Retinal pigment epithelial cell (primary cell): ENCODE results near the gene KLF7.

ENCODE experiments used
- DNase-seq: peaks from one replicate; pipeline ENCODE4 v3.0.0-alpha.2; 2010; ENCODE audit warnings: low read depth
- H3K4me3 ChIP-seq: 2 replicates; pipeline ENCODE4 v1.5.1; 2011; ENCODE audit warnings: mild to moderate bottlenecking, low read length, control low read depth, moderate library complexity
- TF ChIP-seq, protein P1 (sequence below): conservative IDR thresholded peaks from 2 replicates; pipeline ENCODE4 v1.5.1; 2011; ENCODE audit warnings: low read depth, low read length, control low read depth, inconsistent platforms

KLF7 gene

DNA sequence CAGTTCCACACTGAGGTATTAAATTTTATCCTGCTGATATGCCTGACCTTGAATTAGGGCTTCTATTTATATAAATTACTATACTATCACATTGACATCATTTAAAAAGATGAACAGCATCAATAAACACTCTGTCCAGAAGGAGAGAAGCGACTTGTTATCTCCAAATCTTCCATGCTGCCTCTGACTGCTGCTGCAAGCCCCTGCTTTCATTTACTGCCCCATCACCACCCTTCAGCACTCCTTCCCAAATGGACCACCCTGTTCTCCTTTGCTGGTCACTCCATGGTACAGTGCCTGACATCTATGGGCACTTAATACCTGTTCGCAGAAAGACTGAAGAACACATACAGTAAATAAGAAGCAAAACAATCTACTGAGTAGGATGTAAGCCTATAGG is 48.1 kb downstream of the KLF7 start:
- no peak for DNase-seq
- TF ChIP-seq, protein P1, sequence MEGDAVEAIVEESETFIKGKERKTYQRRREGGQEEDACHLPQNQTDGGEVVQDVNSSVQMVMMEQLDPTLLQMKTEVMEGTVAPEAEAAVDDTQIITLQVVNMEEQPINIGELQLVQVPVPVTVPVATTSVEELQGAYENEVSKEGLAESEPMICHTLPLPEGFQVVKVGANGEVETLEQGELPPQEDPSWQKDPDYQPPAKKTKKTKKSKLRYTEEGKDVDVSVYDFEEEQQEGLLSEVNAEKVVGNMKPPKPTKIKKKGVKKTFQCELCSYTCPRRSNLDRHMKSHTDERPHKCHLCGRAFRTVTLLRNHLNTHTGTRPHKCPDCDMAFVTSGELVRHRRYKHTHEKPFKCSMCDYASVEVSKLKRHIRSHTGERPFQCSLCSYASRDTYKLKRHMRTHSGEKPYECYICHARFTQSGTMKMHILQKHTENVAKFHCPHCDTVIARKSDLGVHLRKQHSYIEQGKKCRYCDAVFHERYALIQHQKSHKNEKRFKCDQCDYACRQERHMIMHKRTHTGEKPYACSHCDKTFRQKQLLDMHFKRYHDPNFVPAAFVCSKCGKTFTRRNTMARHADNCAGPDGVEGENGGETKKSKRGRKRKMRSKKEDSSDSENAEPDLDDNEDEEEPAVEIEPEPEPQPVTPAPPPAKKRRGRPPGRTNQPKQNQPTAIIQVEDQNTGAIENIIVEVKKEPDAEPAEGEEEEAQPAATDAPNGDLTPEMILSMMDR: no peak

DNA sequence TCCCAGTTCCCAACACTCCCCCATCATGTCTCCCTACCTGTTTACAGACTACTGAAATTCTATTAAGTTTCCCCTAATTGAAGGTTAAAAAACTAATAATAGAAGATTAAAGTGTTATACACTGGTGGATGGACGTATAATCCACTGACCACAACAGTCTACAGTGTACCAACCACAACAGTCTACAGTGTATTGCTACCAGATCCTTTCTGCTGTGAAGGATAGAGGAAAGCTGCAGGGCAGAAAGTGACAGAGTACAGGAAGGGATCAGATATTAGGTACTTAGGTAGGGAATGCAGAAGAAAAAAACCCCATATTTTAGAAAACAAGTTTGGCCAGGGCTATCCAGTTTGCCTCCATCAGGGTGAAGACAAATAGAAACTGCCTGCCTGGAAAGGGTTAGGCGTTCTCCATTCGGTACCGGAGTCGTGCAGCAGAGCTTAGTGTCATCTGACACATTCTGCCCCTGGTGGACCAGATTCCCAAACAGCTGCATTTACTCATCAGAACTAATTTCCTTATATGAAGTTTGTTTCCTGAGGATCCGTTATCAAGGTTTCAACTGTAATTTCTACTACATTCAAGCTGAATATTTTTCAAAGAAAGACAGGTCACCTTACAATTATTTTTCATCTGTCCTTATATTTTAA is 49.9 kb downstream of the KLF7 start:
- TF ChIP-seq, protein P1: peak; percentile 17
- no peak for DNase-seq
- no peak overlapping the region for H3K4me3 ChIP-seq

More for the DNA sequence above, 48.1 kb downstream of the KLF7 start:
- H3K4me3 ChIP-seq: no peak overlapping the region

DNA sequence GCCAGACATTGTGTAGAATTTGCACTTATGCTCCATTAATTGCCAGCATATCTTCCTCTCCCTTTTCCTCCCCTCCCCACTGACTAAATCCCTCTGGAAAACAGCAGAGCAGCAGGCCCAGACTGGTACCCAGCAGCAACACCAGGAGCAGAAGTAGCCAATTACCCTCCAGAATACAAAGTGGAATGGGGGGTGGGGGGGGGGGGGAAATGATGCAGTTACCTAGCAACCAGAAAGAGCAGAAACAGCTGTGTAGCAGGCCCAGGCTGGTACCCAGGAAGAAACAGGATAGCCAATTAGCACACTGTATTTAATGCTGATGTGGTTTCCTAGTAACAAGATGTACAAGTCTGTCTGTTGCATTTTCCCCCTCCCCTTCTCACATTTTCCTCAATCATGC is 52.3 kb downstream of the KLF7 start:
- no peak for DNase-seq
- no peak overlapping the region for H3K4me3 ChIP-seq
- TF ChIP-seq, protein P1: no peak

DNA sequence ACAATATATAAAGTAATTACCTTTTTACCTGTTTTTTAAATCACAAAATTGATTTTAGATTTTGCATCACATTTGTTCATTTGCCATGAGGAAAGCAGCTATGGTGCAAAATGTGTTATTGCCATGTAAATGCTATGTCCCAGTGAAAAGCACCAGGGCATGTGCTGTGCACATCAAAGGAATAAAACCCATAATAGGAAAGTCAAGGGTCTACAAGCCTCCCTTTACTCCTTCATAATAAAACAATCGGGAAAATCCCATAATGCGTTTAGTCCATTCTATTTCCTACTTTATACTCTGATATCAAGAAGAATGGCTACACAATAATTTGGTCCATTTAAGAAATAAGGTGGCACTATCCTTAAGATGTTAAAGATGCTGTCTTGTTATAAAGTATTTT is 53.0 kb downstream of the KLF7 start:
- DNase-seq: no peak
- H3K4me3 ChIP-seq: no peak overlapping the region
- TF ChIP-seq, protein P1: no peak

DNA sequence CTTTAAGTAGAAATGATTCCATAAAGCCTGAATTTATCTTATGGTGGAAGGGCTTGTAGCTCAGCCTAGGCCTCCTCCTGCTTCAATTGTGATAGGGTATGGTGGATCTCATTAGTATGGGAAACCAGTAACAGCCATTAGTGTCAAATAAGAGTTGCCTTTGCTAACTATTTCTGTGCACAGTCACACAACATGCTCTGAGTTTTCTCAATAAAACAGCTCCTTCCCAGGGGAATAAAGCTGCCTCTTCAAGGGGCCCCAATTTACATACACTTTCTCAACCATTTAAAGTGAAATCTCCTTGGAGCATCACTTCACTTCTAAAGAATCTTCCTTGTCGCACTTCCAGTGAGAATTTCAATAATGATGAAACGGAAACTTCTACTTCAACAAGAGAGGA is 53.4 kb downstream of the KLF7 start:
- TF ChIP-seq, protein P1: no peak
- DNase-seq: no peak
- H3K4me3 ChIP-seq: no peak overlapping the region

DNA sequence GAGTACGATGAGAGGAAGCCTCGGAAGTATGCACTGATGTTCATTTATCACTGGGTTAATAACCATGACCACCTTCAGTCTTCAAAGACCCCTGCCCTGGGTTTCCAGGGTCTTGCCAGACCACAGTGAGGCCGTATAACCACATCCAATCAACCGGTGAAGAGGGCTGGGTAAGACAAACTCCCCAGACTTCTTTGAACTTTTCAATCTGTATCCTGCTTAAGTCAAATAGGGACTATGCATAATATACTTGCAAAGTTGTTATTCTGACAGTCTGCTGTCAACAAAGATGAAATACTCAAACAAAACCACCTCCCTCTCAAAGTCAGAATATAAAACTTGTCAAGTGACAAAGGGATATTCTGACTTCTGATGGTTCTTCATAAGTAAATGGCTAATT is 54.0 kb downstream of the KLF7 start:
- H3K4me3 ChIP-seq: no peak overlapping the region
- DNase-seq: no peak
- TF ChIP-seq, protein P1: no peak

DNA sequence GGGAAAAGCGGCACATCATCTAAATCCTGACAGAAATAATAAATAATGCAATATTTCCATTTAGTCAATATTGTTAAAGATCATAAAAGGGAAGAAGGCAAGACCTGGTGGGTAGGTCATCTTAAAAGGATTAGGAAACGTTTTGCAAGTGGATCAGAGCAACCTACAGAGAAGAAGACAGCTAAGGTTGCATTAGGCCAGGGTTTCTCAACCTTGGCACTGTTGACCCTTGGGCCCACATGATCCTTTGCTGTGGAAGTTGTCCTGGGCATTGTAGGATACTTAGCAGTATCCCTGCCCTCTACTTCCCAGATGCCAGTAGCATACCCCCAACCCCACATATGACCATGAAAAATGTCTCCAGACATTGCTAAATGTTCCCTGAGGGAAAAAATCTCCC is 55.0 kb downstream of the KLF7 start:
- TF ChIP-seq, protein P1: no peak
- no peak for DNase-seq

More for the DNA sequence above, 55.0 kb downstream of the KLF7 start:
- H3K4me3 ChIP-seq: no peak overlapping the region
